Measurements from ENCODE around the gene LIN54.
A peak's percentile ranks its signal among the peaks of the same experiment; 100 is the strongest.

The LIN54 gene

DNA sequence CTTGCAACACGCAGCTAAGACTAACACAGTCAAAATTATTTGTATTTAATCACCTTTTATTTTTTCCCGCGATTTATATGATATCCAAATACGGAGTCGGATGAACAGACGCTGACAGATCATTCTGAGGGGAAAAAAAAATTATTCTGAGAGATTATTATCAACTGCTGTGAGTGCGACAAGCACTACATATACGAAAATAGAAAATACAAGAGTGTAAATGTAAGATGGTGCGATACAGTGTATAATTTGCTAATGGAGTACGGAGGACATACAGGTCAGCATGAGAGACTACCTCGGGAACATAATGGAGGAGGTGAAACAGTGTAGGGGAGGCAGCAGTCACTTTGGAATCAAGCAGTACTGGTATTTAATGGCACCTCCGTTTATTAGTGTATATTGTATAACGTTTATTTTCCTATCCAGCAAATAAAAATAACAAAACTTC lies 2.8 kb upstream of the LIN54 start:
- Histone ChIP-seq H3F3A (ENCODE audit: insufficient read depth, low read length) (peaks cover 26% of the 10 kb centered on the region), H3K79me2 (ENCODE audit: low read length) (peaks cover 40% of the 10 kb centered on the region), H3K4me3 (ENCODE audit: low read length) (peak overlapping the region; percentile 63), H3K9me2 (replicated peaks; ENCODE audit: insufficient read depth, low read length) (no peaks in the 10 kb centered on the region), H3K9me3 (replicated peaks; ENCODE audit: insufficient read depth, low read length) (no peaks in the 10 kb centered on the region), H3K4me1 (ENCODE audit: low read length) (peaks cover 15% of the 10 kb centered on the region; the same call in 1 of the 2 replicates), H3K36me3 (replicated peaks; ENCODE audit: insufficient read depth, low read length) (no peaks in the 10 kb centered on the region), H3K27me3 (replicated peaks; ENCODE audit: insufficient read depth, low read length) (no peaks in the 10 kb centered on the region), H3K9ac (ENCODE audit: low read length) (peak overlapping the region; percentile 55; the same call in 1 of the 2 replicates), H3K4me2 (ENCODE audit: low read depth, low read length) (peak overlapping the region; percentile 39), H2AFZ (ENCODE audit: low read length) (peak overlapping the region; percentile 72), H3K27ac (ENCODE audit: low read length) (peak overlapping the region; percentile 4; the same call in 1 of the 2 replicates), H4K20me1 (ENCODE audit: insufficient read depth, low read length) (no peaks in the 10 kb centered on the region)
- TF ChIP-seq EZH2phosphoT487 (IDR thresholded peaks at IDR 0.05; ENCODE audit: low read length) (no peak), EZH2 (optimal IDR thresholded peaks at IDR 0.05; ENCODE audit: low read depth, low read length) (no peak)
- TF ChIP-seq, protein P1, sequence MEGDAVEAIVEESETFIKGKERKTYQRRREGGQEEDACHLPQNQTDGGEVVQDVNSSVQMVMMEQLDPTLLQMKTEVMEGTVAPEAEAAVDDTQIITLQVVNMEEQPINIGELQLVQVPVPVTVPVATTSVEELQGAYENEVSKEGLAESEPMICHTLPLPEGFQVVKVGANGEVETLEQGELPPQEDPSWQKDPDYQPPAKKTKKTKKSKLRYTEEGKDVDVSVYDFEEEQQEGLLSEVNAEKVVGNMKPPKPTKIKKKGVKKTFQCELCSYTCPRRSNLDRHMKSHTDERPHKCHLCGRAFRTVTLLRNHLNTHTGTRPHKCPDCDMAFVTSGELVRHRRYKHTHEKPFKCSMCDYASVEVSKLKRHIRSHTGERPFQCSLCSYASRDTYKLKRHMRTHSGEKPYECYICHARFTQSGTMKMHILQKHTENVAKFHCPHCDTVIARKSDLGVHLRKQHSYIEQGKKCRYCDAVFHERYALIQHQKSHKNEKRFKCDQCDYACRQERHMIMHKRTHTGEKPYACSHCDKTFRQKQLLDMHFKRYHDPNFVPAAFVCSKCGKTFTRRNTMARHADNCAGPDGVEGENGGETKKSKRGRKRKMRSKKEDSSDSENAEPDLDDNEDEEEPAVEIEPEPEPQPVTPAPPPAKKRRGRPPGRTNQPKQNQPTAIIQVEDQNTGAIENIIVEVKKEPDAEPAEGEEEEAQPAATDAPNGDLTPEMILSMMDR (IDR thresholded peaks at IDR 0.05; ENCODE audit: low read length): no peak
- no peak for DNase-seq

DNA sequence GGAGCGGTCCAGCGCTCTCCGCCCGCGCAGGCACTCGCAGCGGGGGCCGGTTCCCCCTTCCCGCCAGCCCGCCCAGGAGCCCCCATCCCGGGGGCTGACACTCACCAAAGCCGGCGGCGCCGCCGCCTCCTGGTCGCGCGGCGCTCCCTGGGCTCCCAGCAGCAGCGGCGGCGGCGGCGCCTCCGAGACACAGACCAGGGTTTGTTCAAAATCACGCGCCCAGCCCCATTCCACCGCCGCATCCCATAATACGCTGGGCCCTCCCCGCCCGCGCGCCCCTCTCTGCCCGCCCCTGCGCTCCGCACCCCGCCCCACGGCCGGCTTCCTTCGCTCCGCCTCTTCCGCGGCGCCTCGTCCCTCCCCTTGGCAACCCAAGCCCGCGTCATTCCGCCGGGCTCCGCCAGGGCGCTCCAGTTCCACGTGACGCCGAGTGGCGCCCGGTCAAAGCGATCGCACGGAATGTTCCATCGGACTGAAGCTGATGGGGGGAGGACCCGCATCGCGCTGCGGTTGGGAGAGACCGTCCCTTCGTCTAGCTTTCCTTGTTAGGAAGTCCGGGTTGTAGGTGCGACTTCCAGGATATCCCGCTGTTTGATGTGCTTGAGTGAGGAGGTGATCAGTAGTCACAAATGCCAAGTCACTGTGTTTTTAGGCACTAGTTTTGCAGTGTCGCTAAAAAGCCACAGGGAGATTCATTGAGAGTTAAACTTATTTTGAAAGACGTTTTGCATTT lies 2.2 kb upstream of the LIN54 start:
- Histone ChIP-seq H3K27ac (ENCODE audit: low read length) (peak overlapping the region; percentile 38; the same call in 1 of the 2 replicates), H3F3A (ENCODE audit: insufficient read depth, low read length) (peaks cover 26% of the 10 kb centered on the region), H3K79me2 (ENCODE audit: low read length) (peaks cover 46% of the 10 kb centered on the region), H3K36me3 (replicated peaks; ENCODE audit: insufficient read depth, low read length) (no peaks in the 10 kb centered on the region), H3K4me2 (ENCODE audit: low read depth, low read length) (peak overlapping the region; percentile 79), H3K9ac (ENCODE audit: low read length) (peak overlapping the region; percentile 75), H3K9me2 (replicated peaks; ENCODE audit: insufficient read depth, low read length) (no peaks in the 10 kb centered on the region), H2AFZ (ENCODE audit: low read length) (peak overlapping the region; percentile 78), H3K4me3 (ENCODE audit: low read length) (peak overlapping the region; percentile 88), H4K20me1 (ENCODE audit: insufficient read depth, low read length) (no peaks in the 10 kb centered on the region), H3K4me1 (ENCODE audit: low read length) (peaks cover 15% of the 10 kb centered on the region; the same call in 1 of the 2 replicates), H3K9me3 (replicated peaks; ENCODE audit: insufficient read depth, low read length) (no peaks in the 10 kb centered on the region), H3K27me3 (replicated peaks; ENCODE audit: insufficient read depth, low read length) (no peaks in the 10 kb centered on the region)
- peak; percentile 97 for DNase-seq
- TF ChIP-seq, protein P1 (IDR thresholded peaks at IDR 0.05; ENCODE audit: low read length): peak; percentile 43
- no peak for TF ChIP-seq EZH2 (optimal IDR thresholded peaks at IDR 0.05; ENCODE audit: low read depth, low read length)
- no peak for TF ChIP-seq EZH2phosphoT487 (IDR thresholded peaks at IDR 0.05; ENCODE audit: low read length)

DNA sequence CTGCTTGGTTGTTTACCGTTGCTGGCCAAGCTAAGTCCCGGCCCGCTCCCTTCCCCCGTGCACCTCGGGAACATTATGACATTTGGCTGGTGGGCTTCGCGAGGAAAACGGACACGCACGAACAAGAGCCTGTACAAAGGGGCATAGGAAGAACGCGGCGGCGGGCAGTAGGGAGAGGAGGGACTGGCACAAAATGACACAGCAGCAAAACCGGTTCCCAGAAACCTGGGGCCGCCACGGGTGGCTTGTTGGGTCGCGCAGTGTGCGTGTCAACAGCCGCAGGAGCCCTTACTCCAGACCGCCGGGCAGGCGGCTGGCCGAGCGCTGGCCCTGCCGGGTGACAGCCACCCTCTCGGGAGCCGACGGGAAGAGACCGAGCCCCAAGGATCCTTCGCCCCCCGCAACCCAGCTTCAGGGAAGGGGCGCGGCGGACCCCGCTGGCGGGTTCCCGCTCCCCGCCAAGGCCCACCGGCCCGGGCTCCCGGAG lies 1.6 kb upstream of the LIN54 start:
- Histone ChIP-seq H3K79me2 (ENCODE audit: low read length) (peaks cover 52% of the 10 kb centered on the region), H3F3A (ENCODE audit: insufficient read depth, low read length) (peaks cover 26% of the 10 kb centered on the region), H3K9me3 (replicated peaks; ENCODE audit: insufficient read depth, low read length) (no peaks in the 10 kb centered on the region), H3K4me3 (ENCODE audit: low read length) (peak overlapping the region; percentile 88), H3K36me3 (replicated peaks; ENCODE audit: insufficient read depth, low read length) (no peaks in the 10 kb centered on the region), H3K4me2 (ENCODE audit: low read depth, low read length) (peak overlapping the region; percentile 79), H3K27ac (ENCODE audit: low read length) (peak overlapping the region; percentile 38; the same call in 1 of the 2 replicates), H3K4me1 (ENCODE audit: low read length) (peaks cover 15% of the 10 kb centered on the region; the same call in 1 of the 2 replicates), H3K9me2 (replicated peaks; ENCODE audit: insufficient read depth, low read length) (no peaks in the 10 kb centered on the region), H4K20me1 (ENCODE audit: insufficient read depth, low read length) (no peaks in the 10 kb centered on the region), H3K27me3 (replicated peaks; ENCODE audit: insufficient read depth, low read length) (no peaks in the 10 kb centered on the region), H3K9ac (ENCODE audit: low read length) (peak overlapping the region; percentile 75), H2AFZ (ENCODE audit: low read length) (peak overlapping the region; percentile 78)
- DNase-seq: peak; percentile 27
- TF ChIP-seq EZH2phosphoT487 (IDR thresholded peaks at IDR 0.05; ENCODE audit: low read length) (no peak), EZH2 (optimal IDR thresholded peaks at IDR 0.05; ENCODE audit: low read depth, low read length) (no peak)
- TF ChIP-seq, protein P1 (IDR thresholded peaks at IDR 0.05; ENCODE audit: low read length): no peak
